Measurements from ENCODE around the gene CALCOCO2.

The CALCOCO2 gene

GRCh38 chr17:48912476-48912875, 81.6 kb downstream of the CALCOCO2 start:
- in situ Hi-C loops (cut with MboI; ENCODE audit: low sequenced_read_pairs) = no loop called here
